ENCODE data around the gene ALDH1A3. TPM values are rescaled to one million over a fixed set of nuclear protein-coding genes. Genes with fewer than 3 reads are reported as not detected.

ALDH1A3 gene
- total and polyA plus RNA-seq, 4 donors = 0.79 to 8.4 (median 1.4) TPM

DNA sequence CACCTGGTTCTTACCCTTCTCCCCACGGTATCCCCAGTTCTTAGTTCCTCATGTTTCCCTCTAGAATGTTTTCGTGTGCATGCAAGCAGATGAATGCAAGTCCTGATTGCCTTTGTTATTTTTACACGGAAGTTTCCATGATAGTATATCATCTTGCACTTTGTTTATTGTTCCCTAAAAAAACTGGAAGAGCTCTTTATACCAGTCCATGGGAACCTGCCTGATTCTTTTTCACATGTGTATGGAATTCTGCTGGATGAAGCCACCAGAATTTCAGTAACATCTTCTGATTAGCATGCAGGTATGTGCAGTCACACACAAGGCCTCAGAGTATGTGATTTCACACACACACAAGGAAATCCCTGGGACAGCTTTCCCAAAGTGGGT, 23.5 kb downstream of the ALDH1A3 start:
- no peak for TF ChIP-seq NR2F2 (IDR thresholded peaks at IDR 0.05)
- TF ChIP-seq HNF4A (conservative IDR thresholded peaks at IDR 0.05) = no peak
- TF ChIP-seq, protein P1, sequence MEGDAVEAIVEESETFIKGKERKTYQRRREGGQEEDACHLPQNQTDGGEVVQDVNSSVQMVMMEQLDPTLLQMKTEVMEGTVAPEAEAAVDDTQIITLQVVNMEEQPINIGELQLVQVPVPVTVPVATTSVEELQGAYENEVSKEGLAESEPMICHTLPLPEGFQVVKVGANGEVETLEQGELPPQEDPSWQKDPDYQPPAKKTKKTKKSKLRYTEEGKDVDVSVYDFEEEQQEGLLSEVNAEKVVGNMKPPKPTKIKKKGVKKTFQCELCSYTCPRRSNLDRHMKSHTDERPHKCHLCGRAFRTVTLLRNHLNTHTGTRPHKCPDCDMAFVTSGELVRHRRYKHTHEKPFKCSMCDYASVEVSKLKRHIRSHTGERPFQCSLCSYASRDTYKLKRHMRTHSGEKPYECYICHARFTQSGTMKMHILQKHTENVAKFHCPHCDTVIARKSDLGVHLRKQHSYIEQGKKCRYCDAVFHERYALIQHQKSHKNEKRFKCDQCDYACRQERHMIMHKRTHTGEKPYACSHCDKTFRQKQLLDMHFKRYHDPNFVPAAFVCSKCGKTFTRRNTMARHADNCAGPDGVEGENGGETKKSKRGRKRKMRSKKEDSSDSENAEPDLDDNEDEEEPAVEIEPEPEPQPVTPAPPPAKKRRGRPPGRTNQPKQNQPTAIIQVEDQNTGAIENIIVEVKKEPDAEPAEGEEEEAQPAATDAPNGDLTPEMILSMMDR (IDR thresholded peaks at IDR 0.05; ENCODE audit: low read depth, low read length, missing input control) = no peak
- no peak for TF ChIP-seq EGR1 (IDR thresholded peaks at IDR 0.05; ENCODE audit: low read depth in 2 of 2)
- TF ChIP-seq, protein P2, sequence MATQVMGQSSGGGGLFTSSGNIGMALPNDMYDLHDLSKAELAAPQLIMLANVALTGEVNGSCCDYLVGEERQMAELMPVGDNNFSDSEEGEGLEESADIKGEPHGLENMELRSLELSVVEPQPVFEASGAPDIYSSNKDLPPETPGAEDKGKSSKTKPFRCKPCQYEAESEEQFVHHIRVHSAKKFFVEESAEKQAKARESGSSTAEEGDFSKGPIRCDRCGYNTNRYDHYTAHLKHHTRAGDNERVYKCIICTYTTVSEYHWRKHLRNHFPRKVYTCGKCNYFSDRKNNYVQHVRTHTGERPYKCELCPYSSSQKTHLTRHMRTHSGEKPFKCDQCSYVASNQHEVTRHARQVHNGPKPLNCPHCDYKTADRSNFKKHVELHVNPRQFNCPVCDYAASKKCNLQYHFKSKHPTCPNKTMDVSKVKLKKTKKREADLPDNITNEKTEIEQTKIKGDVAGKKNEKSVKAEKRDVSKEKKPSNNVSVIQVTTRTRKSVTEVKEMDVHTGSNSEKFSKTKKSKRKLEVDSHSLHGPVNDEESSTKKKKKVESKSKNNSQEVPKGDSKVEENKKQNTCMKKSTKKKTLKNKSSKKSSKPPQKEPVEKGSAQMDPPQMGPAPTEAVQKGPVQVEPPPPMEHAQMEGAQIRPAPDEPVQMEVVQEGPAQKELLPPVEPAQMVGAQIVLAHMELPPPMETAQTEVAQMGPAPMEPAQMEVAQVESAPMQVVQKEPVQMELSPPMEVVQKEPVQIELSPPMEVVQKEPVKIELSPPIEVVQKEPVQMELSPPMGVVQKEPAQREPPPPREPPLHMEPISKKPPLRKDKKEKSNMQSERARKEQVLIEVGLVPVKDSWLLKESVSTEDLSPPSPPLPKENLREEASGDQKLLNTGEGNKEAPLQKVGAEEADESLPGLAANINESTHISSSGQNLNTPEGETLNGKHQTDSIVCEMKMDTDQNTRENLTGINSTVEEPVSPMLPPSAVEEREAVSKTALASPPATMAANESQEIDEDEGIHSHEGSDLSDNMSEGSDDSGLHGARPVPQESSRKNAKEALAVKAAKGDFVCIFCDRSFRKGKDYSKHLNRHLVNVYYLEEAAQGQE (IDR thresholded peaks at IDR 0.05) = no peak
- no peak for TF ChIP-seq TAF1 (conservative IDR thresholded peaks at IDR 0.05)
- no peak for TF ChIP-seq GABPA (IDR thresholded peaks at IDR 0.05 in 1 of 2, conservative IDR thresholded peaks at IDR 0.05 in 1 of 2)
- TF ChIP-seq YY1 (IDR thresholded peaks at IDR 0.05) = no peak
- no peak for TF ChIP-seq JUND (IDR thresholded peaks at IDR 0.05)
- no peak for TF ChIP-seq SP1 (IDR thresholded peaks at IDR 0.05)
- TF ChIP-seq RAD21 (IDR thresholded peaks at IDR 0.05) = no peak
- TF ChIP-seq HNF4G (IDR thresholded peaks at IDR 0.05) = no peak
- TF ChIP-seq FOXA1 (IDR thresholded peaks at IDR 0.05) = no peak
- no peak for TF ChIP-seq RXRA (IDR thresholded peaks at IDR 0.05)
- no peak for TF ChIP-seq FOXA2 (IDR thresholded peaks at IDR 0.05)
- no peaks in the 10 kb centered on the region for H3K27me3 ChIP-seq (ENCODE audit: control insufficient read depth in 4 of 4, insufficient read depth in 4 of 4, low read length in 3 of 4)
- no peaks in the 10 kb centered on the region for H3K9me3 ChIP-seq (ENCODE audit: control insufficient read depth in 4 of 4, low read length in 3 of 4)
- no peaks in the 10 kb centered on the region for H3K36me3 ChIP-seq (ENCODE audit: control insufficient read depth in 4 of 4, insufficient read depth in 3 of 4, low read depth in 1 of 4, low read length in 3 of 4)
- H3K4me3 ChIP-seq (ENCODE audit: low read depth in 1 of 3, low read length in 3 of 3) = no peak overlapping the region
- no peak for DNase-seq (ENCODE audit: low spot score)
- no peak overlapping the region for H3K27ac ChIP-seq (ENCODE audit: low read depth in 1 of 2, low read length in 2 of 2)
- H3K4me1 ChIP-seq (ENCODE audit: control insufficient read depth in 4 of 4, insufficient read depth in 4 of 4, low read length in 3 of 4) = no peaks in the 10 kb centered on the region
- WGBS = 72% methylated on average over 3 of the region's 3 CpGs
- no peak overlapping the region for H3K9ac ChIP-seq (ENCODE audit: low read depth in 1 of 2, low read length in 2 of 2)

DNA sequence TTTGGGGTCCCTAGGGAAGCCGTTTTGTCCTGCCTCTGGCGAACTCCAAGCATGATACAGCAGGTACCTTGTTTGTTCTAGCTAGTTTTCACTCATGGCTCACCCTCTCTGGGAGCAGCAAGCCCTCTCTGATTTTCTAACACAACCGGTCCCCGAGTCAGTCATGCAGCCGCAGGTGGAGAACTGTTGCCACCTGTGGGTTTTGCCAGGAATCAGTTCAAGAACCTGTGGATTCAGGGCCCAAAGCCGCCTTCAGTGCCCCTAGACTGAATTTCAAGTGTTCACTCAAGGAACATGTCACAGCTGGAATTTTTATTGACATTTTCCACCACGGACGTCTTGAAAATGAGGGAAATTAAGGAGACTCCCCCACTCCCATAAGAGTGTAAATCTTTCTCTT, 26.2 kb downstream of the ALDH1A3 start:
- no peak for DNase-seq (ENCODE audit: low spot score)
- WGBS = 72% methylated on average over 8 of the region's 8 CpGs
- TF ChIP-seq, protein P1 (IDR thresholded peaks at IDR 0.05; ENCODE audit: low read depth, low read length, missing input control) = no peak
- TF ChIP-seq, protein P3, sequence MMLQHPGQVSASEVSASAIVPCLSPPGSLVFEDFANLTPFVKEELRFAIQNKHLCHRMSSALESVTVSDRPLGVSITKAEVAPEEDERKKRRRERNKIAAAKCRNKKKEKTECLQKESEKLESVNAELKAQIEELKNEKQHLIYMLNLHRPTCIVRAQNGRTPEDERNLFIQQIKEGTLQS (IDR thresholded peaks at IDR 0.05) = no peak

More for the DNA sequence above, 26.2 kb downstream of the ALDH1A3 start:
- no peaks in the 10 kb centered on the region for H3K4me1 ChIP-seq (ENCODE audit: control insufficient read depth in 4 of 4, insufficient read depth in 4 of 4, low read length in 3 of 4)
- H3K27me3 ChIP-seq (ENCODE audit: control insufficient read depth in 4 of 4, insufficient read depth in 4 of 4, low read length in 3 of 4) = peaks cover 0 to 1% (median 0%) of the 10 kb centered on the region in 4 donors
- no peak overlapping the region for H3K27ac ChIP-seq (ENCODE audit: low read depth in 1 of 2, low read length in 2 of 2)
- H3K9me3 ChIP-seq (ENCODE audit: control insufficient read depth in 4 of 4, low read length in 3 of 4) = no peaks in the 10 kb centered on the region
- no peak overlapping the region for H3K9ac ChIP-seq (ENCODE audit: low read depth in 1 of 2, low read length in 2 of 2)
- H3K36me3 ChIP-seq (ENCODE audit: control insufficient read depth in 4 of 4, insufficient read depth in 3 of 4, low read depth in 1 of 4, low read length in 3 of 4) = peaks cover 0 to 2% (median 0%) of the 10 kb centered on the region in 4 donors
- no peak overlapping the region for H3K4me3 ChIP-seq (ENCODE audit: low read depth in 1 of 3, low read length in 3 of 3)
